Suprapubic skin (tissue), 4 donors: ENCODE data around the gene ATP1A3. TPM values are rescaled to one million over a fixed set of nuclear protein-coding genes. Genes with fewer than 3 reads are reported as not detected.

ENCODE experiments used
- DNase-seq, 2 donors: peaks; one replicate each; pipeline ENCODE4 v3.0.0-alpha.2; 2019; ENCODE audit warnings: low spot score in 2 of 2
- H3K27ac ChIP-seq: fragments of 200-600 bp; sonication (generic); one replicate; pipeline ENCODE4 v1.5.1; 2019
- H3K27me3 ChIP-seq: fragments of 200-600 bp; sonication (generic); one replicate; pipeline ENCODE4 v1.5.1; 2019
- H3K36me3 ChIP-seq: fragments of 200-600 bp; sonication (generic); one replicate; pipeline ENCODE4 v1.5.1; 2019
- H3K4me1 ChIP-seq: fragments of 200-600 bp; sonication (generic); one replicate; pipeline ENCODE4 v1.5.1; 2019
- H3K4me3 ChIP-seq: fragments of 200-600 bp; sonication (generic); one replicate; pipeline ENCODE4 v1.5.1; 2019; ENCODE audit warnings: mild to moderate bottlenecking
- H3K9me3 ChIP-seq: fragments of 200-600 bp; sonication (generic); one replicate; pipeline ENCODE4 v1.5.1; 2019
- EP300 ChIP-seq: sonication (generic); formaldehyde crosslinking; IDR thresholded peaks from one replicate; pipeline ENCODE4 v1.6.1; 2017; ENCODE audit warnings: antibody characterized with exemption
- POLR2A ChIP-seq, 2 donors: fragments of 450-650 bp; IDR thresholded peaks; one replicate each; pipeline ENCODE4 v1.6.1; 2017; ENCODE audit warnings: antibody characterized with exemption in 2 of 2, mild to moderate bottlenecking in 2 of 2, moderate library complexity in 2 of 2
- POLR2AphosphoS5 ChIP-seq, 3 donors: sonication (generic); formaldehyde crosslinking; IDR thresholded peaks; one replicate each; pipeline ENCODE4 v1.6.1; 2017; ENCODE audit warnings: antibody characterized with exemption in 3 of 3
- WGBS: methylation state at CpG from one replicate; pipeline ENCODE4 v1.1.5; 2018; 5-methylcytosine and 5-hydroxymethylcytosine counted together
- total RNA-seq, 4 donors: library from RNA; depleted of rRNA; stranded (reverse); fragments of >200 nt; gene quantifications; one replicate each; pipeline ENCODE4 v1.1.0, GENCODE V29; 2016
- TF ChIP-seq, protein P1 (sequence below), 2 donors: fragments of 200-600 bp in 1 of 2; fragments of 450-650 bp in 1 of 2; sonication (generic) in 1 of 2; IDR thresholded peaks; one replicate each; pipeline ENCODE4 v1.5.1; 2016 to 2019; ENCODE audit warnings: antibody characterized with exemption in 2 of 2, mild to moderate bottlenecking in 1 of 2, moderate library complexity in 1 of 2

ATP1A3 gene
- total RNA-seq, 4 donors from 2014 or later: not detected

DNA sequence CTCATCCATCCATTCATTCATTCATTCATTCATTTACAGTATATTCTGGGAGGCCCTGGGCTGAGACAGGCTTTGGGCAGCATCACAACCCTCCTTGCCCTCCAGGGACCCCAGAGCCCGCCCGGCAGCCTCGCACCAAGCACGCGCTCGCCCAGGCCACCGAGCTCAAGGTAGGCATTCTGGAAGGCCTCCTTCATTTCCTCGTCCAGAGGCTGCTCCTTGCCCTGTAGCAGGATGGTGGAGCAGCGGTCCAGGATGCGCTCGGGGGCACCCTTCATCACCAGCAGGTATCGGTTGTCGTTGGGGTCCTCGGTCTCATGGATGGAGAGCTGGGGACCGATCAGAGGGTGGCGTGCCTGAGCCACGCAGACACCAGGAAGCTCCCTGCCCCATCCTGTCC, 15.6 kb downstream of the ATP1A3 start:
- Histone ChIP-seq H3K27ac (no peak overlapping the region), H3K4me3 (no peak overlapping the region), H3K4me1 (no peaks in the 10 kb centered on the region), H3K27me3 (peaks cover 8% of the 10 kb centered on the region), H3K9me3 (no peaks in the 10 kb centered on the region), H3K36me3 (no peaks in the 10 kb centered on the region)
- TF ChIP-seq POLR2A (IDR thresholded peaks at IDR 0.05): no peak
- TF ChIP-seq EP300: no peak
- TF ChIP-seq, protein P1, sequence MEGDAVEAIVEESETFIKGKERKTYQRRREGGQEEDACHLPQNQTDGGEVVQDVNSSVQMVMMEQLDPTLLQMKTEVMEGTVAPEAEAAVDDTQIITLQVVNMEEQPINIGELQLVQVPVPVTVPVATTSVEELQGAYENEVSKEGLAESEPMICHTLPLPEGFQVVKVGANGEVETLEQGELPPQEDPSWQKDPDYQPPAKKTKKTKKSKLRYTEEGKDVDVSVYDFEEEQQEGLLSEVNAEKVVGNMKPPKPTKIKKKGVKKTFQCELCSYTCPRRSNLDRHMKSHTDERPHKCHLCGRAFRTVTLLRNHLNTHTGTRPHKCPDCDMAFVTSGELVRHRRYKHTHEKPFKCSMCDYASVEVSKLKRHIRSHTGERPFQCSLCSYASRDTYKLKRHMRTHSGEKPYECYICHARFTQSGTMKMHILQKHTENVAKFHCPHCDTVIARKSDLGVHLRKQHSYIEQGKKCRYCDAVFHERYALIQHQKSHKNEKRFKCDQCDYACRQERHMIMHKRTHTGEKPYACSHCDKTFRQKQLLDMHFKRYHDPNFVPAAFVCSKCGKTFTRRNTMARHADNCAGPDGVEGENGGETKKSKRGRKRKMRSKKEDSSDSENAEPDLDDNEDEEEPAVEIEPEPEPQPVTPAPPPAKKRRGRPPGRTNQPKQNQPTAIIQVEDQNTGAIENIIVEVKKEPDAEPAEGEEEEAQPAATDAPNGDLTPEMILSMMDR (IDR thresholded peaks at IDR 0.05): no peak
- TF ChIP-seq POLR2AphosphoS5 (IDR thresholded peaks at IDR 0.05): no peak
- 83% methylated on average over 17 of the region's 17 CpGs for WGBS
- DNase-seq: no peak

DNA sequence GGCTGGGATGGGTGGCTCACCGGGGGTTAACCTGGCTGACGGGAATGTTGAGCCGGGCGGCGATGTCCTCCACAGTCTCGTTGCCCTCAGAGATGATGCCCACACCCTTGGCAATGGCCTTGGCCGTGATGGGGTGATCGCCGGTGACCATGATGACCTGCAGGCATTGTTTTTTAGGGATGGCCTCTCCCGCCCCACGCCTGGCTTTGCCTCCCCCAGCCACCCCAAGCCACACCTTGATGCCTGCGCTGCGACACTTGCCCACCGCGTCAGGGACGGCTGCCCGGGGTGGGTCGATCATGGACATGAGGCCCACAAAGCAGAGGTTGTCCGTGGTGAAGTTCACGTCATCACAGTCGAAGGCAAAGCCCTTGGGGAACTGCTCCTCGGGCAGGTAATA, 16.1 kb downstream of the ATP1A3 start:
- TF ChIP-seq EP300 (no peak), POLR2A (IDR thresholded peaks at IDR 0.05) (no peak), POLR2AphosphoS5 (IDR thresholded peaks at IDR 0.05) (no peak)
- H3K4me3 ChIP-seq: no peak overlapping the region
- WGBS: 84% methylated on average over 15 of the region's 22 CpGs

DNA sequence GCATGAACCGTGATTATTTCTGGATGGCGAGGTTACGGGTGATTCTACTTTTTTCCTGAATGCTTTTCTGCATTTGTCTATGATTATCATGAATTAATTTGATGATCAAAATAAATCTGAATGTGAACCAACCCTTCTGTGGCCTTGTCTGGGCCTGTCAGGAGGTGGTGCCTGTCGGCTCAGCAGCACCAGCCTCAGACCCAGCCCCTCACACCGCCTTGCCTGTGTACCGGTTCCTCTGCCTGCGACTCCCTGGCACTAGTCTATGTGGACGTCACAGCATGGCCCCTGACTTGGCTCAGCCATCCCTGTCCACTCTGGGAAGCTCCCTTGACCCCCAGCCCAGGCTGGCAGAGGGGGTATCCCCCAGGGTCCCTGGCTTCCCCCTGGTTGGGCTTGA, 19.4 kb downstream of the ATP1A3 start:
- no peak for DNase-seq
- no peak for TF ChIP-seq POLR2AphosphoS5 (IDR thresholded peaks at IDR 0.05)
- TF ChIP-seq, protein P1 (IDR thresholded peaks at IDR 0.05): no peak
- TF ChIP-seq POLR2A (IDR thresholded peaks at IDR 0.05): no peak
- no peak for TF ChIP-seq EP300
- Histone ChIP-seq H3K4me1 (no peaks in the 10 kb centered on the region), H3K36me3 (no peaks in the 10 kb centered on the region), H3K9me3 (no peaks in the 10 kb centered on the region), H3K27ac (no peak overlapping the region), H3K4me3 (no peak overlapping the region), H3K27me3 (no peaks in the 10 kb centered on the region)
- WGBS: 48% methylated on average over 6 of the region's 8 CpGs

More for the DNA sequence above, 16.1 kb downstream of the ATP1A3 start:
- no peak for DNase-seq
- no peaks in the 10 kb centered on the region for H3K9me3 ChIP-seq
- H3K36me3 ChIP-seq: no peaks in the 10 kb centered on the region
- H3K27ac ChIP-seq: no peak overlapping the region
- no peaks in the 10 kb centered on the region for H3K4me1 ChIP-seq
- H3K27me3 ChIP-seq: peaks cover 8% of the 10 kb centered on the region

DNA sequence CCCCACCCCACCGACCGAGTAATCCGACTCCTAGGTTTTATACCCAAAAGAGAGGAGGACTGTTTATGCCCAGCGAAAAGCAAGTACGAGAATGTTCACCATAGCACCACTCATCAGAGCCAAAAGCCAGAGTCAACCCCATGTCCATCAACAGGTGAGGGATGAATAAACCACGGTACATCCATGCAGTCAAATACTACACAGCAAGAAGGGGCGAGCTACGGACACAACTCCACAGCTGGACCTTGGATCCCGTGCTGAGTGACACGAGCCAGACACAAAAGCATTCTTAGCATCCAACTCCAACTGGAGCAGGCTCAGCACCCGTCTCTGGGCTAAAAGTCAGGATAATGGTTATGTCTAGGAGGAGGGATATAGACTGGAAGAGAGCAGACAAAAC, 22.7 kb downstream of the ATP1A3 start:
- 86% methylated on average over 11 of the region's 11 CpGs for WGBS
- no peaks in the 10 kb centered on the region for H3K9me3 ChIP-seq
- H3K27me3 ChIP-seq: peaks cover 21% of the 10 kb centered on the region
- no peak for DNase-seq
- TF ChIP-seq POLR2A (IDR thresholded peaks at IDR 0.05): no peak
- H3K27ac ChIP-seq: no peak overlapping the region
- H3K4me3 ChIP-seq: no peak overlapping the region
- H3K36me3 ChIP-seq: no peaks in the 10 kb centered on the region
- H3K4me1 ChIP-seq: no peaks in the 10 kb centered on the region

DNA sequence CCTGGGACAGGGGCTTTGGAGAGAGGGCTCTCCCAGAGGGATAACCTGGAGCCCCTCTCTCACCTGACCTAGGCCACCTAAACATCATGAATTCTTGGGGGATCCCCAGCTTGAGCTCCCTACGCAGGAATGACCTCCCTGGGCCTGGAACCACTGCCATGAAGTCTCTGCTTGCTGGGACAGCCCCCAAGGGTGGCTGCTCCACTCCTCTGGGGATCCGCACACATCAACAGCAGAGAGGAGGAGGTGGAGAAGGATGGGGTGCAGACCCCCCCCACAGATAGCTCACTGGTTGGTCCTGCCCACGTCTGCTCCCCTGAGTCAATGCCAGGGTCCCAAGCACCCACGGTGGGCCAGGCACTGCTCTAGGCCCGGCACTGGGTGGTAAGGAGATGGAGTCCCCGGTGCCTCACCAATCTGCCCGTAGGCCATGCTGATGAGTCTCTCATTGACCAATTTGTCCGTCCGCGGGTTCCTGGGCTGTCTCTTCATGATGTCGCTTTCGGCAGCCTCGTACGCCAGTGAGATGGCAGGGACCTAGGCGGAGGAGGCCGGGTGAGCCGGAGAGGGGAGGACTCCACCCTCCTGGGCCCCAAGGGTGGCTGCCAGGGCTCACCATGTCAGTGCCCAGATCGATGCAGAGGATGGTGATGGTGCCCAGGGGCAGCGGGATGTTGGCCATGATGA, 24.1 kb downstream of the ATP1A3 start:
- peaks cover 24% of the 10 kb centered on the region for H3K27me3 ChIP-seq
- no peaks in the 10 kb centered on the region for H3K36me3 ChIP-seq
- no peak overlapping the region for H3K4me3 ChIP-seq
- no peaks in the 10 kb centered on the region for H3K4me1 ChIP-seq
- TF ChIP-seq, protein P1 (IDR thresholded peaks at IDR 0.05): no peak
- TF ChIP-seq POLR2AphosphoS5 (IDR thresholded peaks at IDR 0.05) (no peak), POLR2A (IDR thresholded peaks at IDR 0.05) (no peak), EP300 (no peak)
- no peaks in the 10 kb centered on the region for H3K9me3 ChIP-seq
- H3K27ac ChIP-seq: no peak overlapping the region
- no peak for DNase-seq
- WGBS: 89% methylated on average over 17 of the region's 19 CpGs

DNA sequence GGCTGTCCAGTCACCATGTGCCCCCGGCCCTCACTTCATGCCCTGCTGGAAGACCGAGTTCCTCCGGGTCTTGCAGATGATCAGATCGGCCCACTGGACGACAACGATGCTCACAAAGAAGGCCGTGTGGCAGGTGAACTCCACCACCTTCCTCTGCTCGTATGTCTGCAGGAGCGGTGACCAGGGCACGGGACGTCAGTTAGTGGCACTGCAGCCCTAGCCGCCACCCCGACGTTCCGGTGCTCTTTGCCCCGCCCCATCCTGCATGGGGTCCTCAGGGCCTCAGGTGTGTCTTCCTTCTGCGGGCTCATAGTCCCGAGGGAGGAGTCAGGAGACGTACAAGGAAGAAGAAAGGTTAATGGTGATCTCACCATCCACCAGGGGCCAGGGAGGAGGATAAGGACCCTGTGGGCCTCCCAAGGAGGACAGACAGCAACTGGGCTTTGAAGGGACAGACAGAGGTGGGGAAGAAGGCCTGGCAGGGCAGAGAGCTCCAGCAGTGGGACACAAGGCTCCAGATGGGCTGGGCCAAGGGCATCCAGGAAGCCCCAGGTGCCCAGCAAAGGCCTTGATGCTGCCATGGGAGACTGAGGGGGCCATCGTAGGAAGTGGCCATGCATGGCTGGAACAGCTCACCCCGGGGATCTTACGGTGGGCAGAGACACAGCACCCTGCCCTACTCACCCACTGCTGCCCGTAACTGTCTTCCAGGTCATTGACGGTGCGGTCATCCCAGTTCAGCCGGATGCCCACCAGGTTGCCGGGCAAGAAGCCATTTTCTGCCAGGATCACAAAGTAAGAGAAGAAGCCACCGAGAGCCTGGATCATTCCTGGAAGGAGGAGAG, 25.1 kb downstream of the ATP1A3 start:
- DNase-seq: no peak
- TF ChIP-seq, protein P1 (IDR thresholded peaks at IDR 0.05): no peak
- TF ChIP-seq POLR2A (IDR thresholded peaks at IDR 0.05): no peak
- no peak for TF ChIP-seq EP300
- TF ChIP-seq POLR2AphosphoS5 (IDR thresholded peaks at IDR 0.05): no peak
- Histone ChIP-seq H3K9me3 (no peaks in the 10 kb centered on the region), H3K36me3 (no peaks in the 10 kb centered on the region), H3K4me1 (no peaks in the 10 kb centered on the region), H3K4me3 (no peak overlapping the region), H3K27me3 (peaks cover 24% of the 10 kb centered on the region), H3K27ac (no peak overlapping the region)
- 80% methylated on average over 22 of the region's 28 CpGs for WGBS
